GM18520 (cell line): Measurements from ENCODE around the gene CNTN4.

Experiments used
- ATAC-seq: cut with Tn5 transposase; IDR thresholded peaks from one replicate; pipeline ENCODE4 v1.9.1; 2021; ENCODE audit not compliant: unreplicated experiment

Gene CNTN4

DNA sequence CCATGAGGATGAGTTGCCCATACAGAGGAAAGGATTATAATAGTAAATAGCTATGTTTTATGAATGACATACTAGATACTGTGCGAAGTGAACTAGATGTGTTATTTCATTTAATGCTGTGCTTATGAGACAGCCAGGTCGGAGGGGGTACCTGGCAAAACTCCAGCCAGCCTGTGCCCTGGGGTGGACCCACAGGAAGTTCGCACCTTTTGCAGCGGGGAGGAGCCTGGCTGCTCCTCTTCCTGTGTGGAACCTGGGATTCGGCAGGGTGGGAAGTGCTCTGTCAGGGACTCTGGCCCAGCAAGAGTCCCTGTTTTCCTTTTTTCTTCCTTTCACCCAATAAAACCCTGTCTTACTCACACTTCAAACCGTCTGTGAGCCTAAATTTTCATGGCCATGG is 559.3 kb downstream of the CNTN4 start:
- ATAC-seq: no peak

DNA sequence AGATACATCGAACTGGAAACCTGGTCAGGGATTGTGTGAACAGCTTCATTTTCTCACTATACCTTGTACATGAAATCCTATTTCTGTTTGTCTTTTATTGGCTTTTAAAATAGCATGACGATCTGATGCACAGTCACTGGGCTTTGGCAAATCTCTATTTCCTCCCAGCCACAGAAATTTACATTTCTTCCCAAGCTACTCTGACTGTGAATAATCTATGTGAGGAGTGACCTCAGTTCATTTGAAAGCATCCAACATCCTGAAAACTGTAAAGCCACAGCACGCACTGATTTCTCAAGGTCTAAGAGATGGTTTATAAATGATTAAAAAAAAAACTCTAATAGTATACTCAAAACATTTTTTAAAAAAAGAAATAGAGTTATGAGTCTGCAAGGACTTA is 561.2 kb downstream of the CNTN4 start:
- ATAC-seq: no peak

DNA sequence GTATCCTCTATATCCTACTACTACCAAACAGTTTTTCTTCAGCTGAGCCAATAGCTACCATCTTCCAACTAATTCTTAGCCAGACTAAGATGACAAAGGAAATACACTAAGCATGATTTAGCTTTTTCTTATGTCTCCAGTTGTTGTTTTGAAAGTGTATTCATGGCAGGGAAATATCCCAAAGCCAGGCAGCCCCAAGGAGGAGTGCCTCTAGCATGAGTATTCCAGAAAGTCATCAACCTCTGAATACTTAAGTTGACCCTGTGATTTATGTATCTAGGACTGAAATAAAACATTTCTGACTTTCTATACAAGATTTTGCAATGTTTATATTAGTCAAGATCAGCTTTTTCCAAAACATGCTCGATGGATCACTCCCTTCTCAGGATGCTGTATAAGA is 562.4 kb downstream of the CNTN4 start:
- ATAC-seq: no peak

DNA sequence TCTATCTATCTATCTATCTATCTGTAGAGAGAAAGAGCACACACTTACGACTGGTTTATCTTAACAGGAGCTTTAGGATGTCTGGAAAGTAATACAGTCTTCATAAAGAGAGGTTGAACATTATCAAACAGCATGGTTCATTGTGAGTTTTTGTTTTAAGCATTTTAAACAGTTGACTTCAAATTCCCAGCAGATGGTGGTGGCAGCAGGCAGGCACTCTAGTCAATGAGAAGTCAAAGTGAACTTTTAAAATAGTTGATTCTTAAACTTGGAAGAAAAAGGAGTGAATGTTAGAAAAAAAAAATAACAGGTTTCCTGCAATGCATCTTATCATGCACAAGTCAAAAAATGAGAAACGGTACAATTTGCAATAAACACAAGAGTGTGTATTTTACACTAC is 578.8 kb downstream of the CNTN4 start:
- no peak for ATAC-seq

DNA sequence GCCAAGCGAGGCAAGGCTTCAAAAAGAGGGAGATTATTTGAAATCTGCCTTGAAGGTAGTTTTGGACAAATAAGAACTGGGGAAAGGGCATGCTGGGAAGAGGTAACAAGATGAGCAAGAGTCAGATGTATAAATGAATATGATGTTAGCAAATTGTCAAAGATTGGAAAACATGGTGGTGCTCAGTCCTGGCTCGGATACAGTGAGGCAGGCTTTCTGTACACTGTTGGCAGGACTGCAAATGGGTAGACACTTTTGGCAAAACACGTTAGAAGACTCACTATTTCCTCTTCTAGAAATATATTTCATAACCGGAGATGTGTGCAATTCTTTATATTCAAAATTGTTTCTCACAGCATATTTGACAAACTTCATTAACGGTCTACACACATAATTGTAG is 581.6 kb downstream of the CNTN4 start:
- ATAC-seq: no peak

DNA sequence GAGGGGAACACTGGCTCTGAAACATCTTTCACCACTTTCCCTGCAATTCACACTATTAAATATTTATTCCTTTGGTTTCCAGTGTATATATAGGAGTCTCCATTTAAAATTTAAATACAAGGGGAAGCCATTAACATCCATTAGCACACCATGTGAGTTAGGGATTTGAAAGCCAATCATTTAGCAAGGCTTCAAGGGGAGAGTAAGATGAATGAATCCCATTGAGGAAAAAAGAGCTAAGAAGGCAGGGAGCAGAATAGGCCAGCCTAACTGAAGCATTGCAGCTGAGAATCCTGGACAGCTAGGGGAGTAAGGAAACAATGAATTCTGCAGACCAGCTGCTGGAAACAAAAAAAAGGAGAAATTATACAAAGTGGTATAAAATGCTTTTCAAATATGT is 585.4 kb downstream of the CNTN4 start:
- no peak for ATAC-seq

DNA sequence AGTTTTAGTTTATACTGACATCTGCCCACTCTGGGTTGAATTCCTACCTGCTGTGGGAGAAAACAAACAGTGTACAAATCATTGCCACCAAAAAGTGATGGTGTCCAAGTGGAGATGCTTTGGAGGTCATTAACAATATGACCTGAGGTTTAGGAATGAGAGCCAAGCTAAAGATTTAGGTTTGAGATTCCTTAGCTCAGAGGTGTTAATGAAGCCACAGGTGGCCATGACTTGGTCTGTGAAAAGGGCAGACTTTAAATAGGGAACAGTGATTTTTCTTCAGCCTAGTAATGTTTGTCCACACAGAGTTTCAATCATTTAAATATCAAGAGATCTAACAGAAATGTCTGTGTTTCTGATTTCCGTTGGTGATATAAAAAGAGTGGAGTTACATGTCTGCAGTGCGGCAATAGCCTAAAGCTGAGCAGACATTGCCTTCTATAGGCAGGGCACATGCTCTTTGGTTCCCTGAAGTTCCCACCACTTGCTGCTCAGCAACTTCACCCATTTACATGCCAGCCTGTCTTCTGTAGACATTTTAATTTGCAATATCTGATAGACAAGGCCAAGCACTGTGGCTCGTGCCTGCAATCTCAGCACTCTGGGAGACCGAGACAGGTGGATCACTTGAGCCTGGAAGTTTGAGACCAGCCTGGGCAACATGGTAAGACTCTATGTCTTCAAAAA is 588.3 kb downstream of the CNTN4 start:
- ATAC-seq: no peak

DNA sequence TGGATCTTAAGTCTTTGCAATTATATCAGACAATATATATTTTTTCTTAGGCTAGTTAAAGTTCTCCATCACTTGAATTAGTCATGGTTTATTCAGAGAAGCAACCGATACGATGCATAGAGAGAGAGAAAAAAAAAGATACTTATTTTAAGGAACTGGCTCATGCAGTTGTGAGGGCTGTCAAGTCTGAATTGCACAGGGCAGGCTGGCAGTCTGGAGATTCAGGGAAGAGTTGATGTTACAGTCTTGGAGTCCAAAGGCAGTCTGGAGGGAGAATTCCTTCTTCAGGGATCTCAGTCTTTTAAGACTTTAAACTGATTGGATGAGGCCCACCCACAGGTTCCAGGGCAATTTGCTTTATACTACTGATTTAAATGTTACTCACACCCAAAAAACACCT is 598.9 kb downstream of the CNTN4 start:
- no peak for ATAC-seq

DNA sequence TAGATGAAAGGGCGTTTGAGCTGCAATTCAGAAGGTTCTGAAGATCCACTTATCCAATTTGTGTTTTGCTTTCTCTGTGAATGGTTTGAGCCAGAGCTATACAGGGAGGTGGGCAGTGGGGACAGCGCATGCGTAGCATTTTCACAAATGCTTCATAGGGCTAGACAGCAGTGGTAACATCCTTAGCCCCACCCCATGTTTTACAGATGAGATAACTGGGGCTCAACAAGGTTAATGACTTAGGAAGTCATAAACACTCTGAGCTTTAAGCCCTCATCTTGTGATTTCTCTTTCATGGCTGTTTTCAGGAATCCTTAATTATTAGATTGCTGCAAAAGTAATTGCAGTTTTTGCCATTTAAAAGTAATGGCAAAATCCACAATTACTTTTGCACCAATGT is 602.8 kb downstream of the CNTN4 start:
- ATAC-seq: no peak

DNA sequence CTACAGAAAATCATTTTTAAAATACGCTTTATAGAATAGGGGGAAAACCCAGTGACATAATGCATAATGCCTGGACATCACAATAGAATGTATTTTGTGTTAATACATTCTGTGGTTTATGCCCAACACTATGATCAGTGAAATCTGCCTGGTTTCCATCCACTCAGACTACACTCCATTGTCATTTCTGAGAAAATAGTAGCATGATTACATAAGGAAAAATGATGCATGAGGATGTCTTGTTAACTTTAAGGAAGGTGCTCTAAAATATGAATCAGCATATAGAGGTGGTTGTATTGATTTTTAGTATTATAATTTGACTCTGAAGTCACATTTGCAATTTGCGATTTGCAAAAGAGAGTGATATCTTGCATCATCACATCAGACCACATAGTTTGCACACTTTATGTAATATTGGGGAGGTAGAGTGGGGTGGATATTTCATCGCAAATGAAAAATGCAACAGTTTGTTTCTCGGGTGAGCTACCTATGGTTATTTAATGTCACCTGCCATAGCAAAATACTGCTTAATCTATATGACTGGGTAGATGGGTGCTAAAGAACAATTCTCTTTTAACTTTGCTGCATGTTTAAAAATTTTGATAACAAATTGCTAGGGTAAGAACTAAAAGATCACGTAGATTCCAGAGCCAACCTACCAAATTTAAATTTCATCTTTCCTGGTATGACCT is 607.6 kb downstream of the CNTN4 start:
- ATAC-seq: no peak

DNA sequence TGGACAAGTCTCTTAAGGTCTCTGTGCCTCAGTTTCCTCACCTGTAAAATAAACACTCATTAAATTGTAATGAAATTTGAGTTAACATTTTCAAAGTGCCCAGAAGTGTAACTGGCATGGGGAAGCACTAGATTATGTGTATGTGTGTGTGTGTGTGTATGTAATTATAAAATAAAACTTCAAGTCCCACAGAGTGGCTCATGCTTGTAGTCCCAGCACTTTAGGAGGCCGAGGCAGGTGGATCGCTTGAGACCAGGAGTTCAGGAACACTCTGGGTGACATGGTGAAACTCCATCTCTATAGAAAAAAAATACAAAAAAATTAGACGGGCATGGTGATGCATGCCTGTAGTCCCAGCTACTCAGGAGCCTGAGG is 608.2 kb downstream of the CNTN4 start:
- ATAC-seq: no peak

DNA sequence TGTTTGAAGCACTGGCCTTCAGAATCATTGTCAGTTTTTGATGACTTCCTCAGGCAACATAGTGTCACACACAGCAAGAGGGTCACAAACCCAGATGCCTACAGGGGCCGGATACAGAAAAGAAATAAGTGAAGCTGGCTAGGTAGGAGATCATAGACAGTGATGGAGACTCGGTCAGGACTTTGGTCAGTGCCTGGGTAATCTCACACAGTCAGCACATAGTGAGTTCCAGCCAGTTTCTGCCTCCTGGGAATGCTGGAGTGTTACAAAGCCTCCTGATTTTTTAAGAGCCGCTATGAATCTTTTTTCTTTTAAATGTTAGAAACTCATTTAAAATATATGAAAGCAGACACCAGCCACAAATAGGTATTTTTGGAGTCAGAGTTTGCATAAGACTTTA is 612.4 kb downstream of the CNTN4 start:
- no peak for ATAC-seq

DNA sequence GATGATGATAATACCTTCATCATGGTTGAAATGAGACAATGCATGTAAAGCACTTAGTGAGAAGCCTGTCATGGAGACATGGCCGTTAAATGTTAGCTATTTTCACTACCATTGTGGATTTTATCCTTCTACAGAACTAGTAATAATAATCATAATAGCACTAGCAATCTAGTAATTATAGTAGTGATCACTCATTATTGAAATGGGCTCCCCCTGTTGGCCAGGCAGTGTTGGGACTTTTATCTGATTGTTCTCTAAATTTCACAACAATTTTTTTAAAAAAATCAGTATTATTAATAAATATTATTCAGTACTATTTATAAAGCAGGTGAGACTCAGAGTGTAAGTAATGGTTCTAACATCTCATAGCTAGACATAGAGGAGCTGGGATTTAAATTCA is 615.3 kb downstream of the CNTN4 start:
- no peak for ATAC-seq

DNA sequence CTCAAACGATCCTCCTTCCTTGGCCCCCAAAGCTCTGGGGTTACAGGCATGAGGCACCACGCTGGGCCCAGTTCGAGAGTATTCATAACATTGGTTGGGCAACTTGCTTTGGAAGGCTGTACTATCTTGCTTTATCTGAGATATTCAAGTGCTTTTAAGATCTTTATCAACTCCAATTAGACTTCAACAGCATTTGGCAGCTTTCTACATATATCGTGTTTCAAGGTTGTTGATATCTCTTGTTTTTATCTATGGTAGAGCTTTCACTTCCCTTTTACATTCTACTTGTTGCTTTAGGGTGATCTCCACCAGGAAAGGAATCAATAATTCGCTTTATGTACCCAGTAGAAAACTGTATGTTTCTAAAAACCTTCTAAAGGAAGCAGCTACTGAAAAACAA is 616.2 kb downstream of the CNTN4 start:
- no peak for ATAC-seq

DNA sequence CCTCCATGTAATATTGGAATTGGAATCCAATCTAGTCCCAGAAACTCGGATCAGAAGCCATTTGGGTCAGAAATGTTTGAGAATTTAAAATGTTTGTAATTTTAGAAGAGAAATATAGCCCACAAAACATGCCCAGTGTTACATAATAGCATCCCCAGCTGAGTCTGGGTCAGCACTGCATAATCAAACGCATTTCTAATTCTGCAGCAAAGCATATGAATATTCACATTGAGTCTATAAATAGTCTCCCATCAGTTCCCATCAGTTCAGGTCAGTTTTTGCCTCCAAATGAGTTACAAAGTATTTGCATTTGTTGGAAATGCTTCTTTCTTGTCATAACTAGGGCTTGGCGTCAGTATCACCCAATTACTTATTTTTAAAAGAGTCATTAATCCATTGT is 628.4 kb downstream of the CNTN4 start:
- no peak for ATAC-seq

DNA sequence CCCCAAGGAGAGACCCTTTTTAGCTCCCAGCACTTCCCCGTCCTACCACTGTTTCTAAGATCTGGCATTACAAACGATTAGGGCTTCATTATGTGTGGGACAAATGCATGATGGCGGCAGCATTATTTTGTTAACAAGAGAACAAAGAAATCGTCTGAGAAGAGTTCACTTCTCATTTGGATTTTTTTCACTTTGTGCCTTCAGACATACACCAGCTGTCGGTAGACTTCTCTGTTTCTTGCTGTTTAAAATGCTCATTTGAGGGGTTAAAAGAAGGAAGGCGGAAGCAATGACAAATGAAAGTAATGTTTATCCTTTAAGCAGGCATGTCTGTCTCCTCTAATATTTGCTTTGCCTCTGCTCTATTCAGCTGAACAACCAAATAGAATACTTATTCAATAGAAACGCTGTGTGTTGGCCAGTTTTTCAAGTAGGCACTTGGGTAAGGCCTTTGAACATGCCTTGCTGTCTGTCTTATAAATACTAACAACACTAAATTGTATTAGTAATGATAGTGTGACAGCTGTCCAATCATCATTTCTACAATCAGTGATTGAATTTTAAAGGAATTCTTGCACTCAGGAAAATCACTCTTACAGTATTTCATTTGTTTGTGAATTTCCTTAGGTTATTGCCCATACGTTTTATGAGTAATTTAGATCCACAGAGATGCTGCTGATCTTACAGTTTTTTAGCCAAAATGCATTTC is 629.1 kb downstream of the CNTN4 start:
- ATAC-seq: no peak

DNA sequence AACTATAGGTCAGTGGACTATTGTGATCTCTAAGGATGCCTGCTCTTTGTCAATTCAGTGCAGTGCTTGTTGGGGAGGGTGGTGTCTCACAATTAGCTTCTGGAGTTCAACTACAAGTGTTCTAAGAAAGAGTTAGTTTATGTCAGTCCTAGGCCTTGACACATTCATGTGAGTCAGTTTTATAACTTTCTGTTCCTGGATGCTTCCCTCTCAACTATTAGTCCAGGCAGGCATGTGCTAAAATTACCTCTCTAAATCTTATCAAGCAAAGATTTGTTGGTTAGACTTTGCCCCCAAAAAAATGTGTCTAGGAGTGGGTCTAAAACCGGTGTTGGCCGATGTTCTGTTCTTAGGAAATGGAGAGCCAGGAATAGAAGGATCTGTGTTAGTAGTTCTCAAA is 633.2 kb downstream of the CNTN4 start:
- ATAC-seq: no peak

DNA sequence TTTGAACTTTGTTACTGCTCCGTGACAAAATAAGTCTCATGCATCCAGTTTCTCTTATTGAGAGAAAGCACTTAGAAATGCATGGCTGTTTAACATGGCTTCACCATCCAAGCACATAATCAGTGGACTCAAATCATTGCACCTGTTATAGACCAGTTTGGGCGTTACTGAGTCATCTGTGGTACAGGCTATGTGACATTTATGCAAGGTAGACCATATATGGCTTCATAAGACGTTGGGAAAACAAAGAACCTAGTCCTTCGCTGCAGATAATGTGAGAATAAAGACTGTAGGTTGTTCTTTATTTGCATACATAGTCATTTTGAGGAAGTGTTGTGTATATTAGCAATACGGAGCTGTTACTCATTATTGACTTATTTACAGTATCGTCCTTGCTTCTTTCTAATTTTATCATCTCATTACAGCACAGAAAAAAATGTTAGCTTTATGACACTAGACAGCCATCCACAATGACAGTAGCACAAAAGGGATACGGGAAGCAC is 636.8 kb downstream of the CNTN4 start:
- peak; percentile 63 for ATAC-seq

DNA sequence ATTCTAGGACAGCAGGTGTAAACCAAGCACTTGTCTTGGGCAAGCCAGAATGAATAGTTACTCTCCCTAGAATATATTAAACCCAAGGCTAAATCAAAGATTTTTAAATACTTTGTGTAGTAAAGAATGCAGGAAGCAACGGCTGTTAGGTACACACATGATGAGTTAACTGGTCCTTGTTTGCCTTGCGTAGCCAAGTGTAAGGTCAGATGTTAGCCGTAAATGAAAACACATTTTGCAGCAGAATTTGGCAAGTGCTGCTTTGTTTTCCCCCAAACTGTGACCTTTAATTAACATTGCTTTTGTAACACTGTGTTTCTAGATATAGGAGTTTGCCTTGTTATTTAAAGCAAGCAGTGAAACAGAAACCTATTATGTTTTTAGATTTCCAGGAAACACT is 642.9 kb downstream of the CNTN4 start:
- ATAC-seq: no peak

DNA sequence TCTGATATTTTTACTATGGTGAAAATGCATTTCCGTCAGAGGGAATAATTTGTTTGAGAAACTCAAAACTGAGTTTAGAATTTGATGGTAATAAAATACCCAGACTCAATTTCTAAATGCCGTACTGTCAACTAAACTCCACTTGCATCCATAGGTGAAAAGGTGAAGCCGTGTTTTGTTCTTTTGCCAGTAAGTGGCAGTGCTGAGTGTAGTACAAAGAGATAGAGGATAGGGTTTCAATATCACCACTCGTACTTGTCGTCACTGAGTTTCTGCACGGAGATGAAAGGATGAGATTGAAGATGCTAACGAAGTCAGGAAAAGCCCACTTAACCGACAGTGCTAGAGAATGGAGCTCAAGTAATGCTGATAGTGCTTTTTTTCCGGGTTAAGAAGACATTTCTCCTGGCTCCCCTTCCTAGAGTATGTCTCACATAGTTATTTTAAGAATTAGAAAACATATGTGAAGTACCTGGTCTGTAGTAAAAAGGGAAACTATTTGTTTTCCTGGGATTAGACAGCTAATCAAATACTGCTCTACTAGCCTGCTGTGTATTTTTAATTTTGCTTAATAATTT is 666.4 kb downstream of the CNTN4 start:
- peak; percentile 81 for ATAC-seq

DNA sequence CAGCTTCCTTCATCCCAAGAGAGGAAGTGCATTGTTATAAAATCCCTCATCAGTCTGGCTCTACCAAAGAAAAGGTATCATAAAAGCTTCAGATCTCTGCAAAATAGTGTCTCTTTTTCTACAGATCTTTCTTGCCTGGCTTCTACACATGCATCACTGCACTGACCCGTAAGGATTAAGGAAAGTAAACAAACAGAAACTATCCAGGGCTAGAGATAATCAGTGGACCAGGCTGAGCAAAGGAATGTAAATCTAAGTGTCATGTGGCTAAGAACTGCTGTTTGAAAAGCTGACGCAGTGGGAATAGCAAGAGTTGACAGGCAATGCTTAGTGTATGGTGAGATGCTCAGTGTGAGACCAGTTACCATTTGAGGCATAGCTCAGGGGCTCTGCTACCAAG is 671.8 kb downstream of the CNTN4 start:
- ATAC-seq: no peak

DNA sequence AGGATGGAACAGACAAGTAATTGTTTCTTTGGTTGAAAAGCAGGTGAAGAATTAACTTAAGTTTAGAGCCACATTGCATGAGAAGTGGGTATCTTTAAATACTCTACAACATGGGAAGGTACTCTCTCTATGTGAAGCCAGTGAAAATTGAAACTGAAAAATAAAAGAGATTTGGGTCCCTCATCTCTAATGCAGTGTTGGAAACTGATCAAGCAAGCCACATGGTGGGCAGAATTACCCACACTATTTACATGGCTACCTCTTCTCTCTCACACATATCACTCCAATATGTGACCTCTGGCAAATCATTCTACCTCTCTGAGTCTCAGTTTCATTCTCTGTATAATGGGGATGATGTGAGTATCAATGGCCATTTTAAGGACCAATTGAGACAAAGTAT is 672.5 kb downstream of the CNTN4 start:
- ATAC-seq: peak; percentile 99
